Endodermal cell (in vitro differentiated cells): ENCODE measurements around the gene ARMH1. TPM values are rescaled to one million over a fixed set of nuclear protein-coding genes. Genes with fewer than 3 reads are reported as not detected.

Experiments used
- DNase-seq: peaks from one replicate; pipeline ENCODE4 v3.0.0-alpha.2; 2017
- H3K27ac ChIP-seq: 2 replicates; pipeline ENCODE4 v1.5.1; 2013; ENCODE audit warnings: mild to moderate bottlenecking, low read depth, low read length, moderate library complexity
- H3K27me3 ChIP-seq: 2 replicates; pipeline ENCODE4 v1.6.1; 2013; ENCODE audit warnings: mild to moderate bottlenecking, low read length, moderate library complexity; ENCODE audit not compliant: insufficient read depth, control insufficient read depth, poor library complexity, severe bottlenecking
- H3K36me3 ChIP-seq: 2 replicates; pipeline ENCODE4 v1.7.0; 2013; ENCODE audit warnings: mild to moderate bottlenecking, low read length, moderate library complexity; ENCODE audit not compliant: control insufficient read depth, insufficient read depth
- H3K4me1 ChIP-seq: one replicate; pipeline ENCODE4 v1.7.0; 2013; ENCODE audit warnings: low read length; ENCODE audit not compliant: control insufficient read depth, insufficient read depth
- H3K4me3 ChIP-seq: 2 replicates; pipeline ENCODE4 v1.5.1; 2013; ENCODE audit warnings: mild to moderate bottlenecking, low read length, moderate library complexity
- H3K9ac ChIP-seq: 2 replicates; pipeline ENCODE4 v1.6.1; 2013; ENCODE audit warnings: mild to moderate bottlenecking, low read length, moderate library complexity; ENCODE audit not compliant: poor library complexity, severe bottlenecking; ENCODE audit errors: extremely low read depth
- H3K9me3 ChIP-seq: 2 replicates; pipeline ENCODE4 v1.6.1; 2013; ENCODE audit warnings: mild to moderate bottlenecking, low read length, moderate library complexity; ENCODE audit not compliant: control insufficient read depth
- H3K27ac Mint-ChIP-seq: 2 replicates; pipeline ENCODE4 v1.8.0; 2020; ENCODE audit warnings: mixed read lengths
- H3K27me3 Mint-ChIP-seq: 2 replicates; pipeline ENCODE4 v1.8.0; 2021; ENCODE audit warnings: mild to moderate bottlenecking, mixed read lengths; ENCODE audit not compliant: insufficient read depth
- H3K36me3 Mint-ChIP-seq: 2 replicates; pipeline ENCODE4 v1.8.0; 2020; ENCODE audit warnings: low read depth, mixed read lengths
- H3K4me1 Mint-ChIP-seq: 2 replicates; pipeline ENCODE4 v1.8.0; 2020; ENCODE audit warnings: mixed read lengths
- H3K4me3 Mint-ChIP-seq: 2 replicates; pipeline ENCODE4 v1.8.0; 2020; ENCODE audit warnings: mild to moderate bottlenecking, moderate library complexity, mixed read lengths
- H3K9me3 Mint-ChIP-seq: 2 replicates; pipeline ENCODE4 v1.8.0; 2020; ENCODE audit warnings: mild to moderate bottlenecking, mixed read lengths
- WGBS, 2 experiments: methylation state at CpG; one replicate each; pipeline versions ENCODE4 v1.1.5 to v1.1.7; 2013; ENCODE audit warnings: missing lambda C conversion rate in 2 of 2, mixed read lengths in 1 of 2; ENCODE audit not compliant: insufficient coverage in 1 of 2, insufficient read length in 1 of 2; 5-methylcytosine and 5-hydroxymethylcytosine counted together
- total RNA-seq, 2 donors: library from RNA; stranded (reverse); fragmentation: NEBNext Ultra II Directional in 1 of 2; extraction: Animal tissue kit (Norgen Biotek cat#: 25700) in 1 of 2; gene quantifications; 2 replicates in 1 of 2; 3 replicates in 1 of 2; pipeline ENCODE4 v1.2.1, GENCODE V29; 2021
- TF ChIP-seq, protein P1 (sequence below): fragments of 200-600 bp; sonication (generic); conservative IDR thresholded peaks from 2 replicates; pipeline ENCODE4 v1.5.0; 2021; ENCODE audit warnings: antibody characterized with exemption, mild to moderate bottlenecking

ARMH1 gene
- total RNA-seq, 2 donors from 2014 or later: 3.9 to 6.3 TPM

DNA sequence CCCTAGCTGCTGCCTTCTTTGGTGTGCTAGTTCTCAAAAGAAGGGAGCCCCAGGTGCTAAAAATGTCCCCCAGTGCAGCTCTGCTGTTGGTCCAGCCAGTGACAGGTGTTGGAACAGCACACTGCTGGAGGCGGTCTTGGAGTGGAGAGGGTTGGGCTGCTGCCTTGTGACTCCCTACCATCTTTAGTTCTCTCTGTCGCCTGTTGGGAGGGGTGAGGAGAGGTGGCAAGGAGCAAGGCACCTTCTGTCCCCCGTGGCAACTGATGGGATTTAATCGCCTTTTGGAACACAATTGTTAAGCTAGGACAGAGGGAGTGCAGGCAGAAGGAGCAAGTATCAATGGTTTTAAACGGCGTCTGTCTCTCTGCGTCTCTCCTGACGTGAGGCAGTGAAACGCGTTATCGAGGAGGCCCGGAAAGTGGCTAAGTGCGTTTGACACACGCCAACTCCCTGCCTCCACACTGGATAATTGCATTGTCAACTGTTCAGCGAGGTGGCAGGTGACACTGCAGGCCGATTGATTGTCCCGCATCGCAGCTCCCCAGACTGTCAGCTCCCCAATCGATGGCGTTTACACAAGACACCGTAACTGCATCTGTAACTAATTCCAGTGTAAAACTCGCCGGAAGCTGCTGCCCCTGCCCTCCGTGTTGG lies 34.2 kb upstream of the ARMH1 start:
- no peaks in the 10 kb centered on the region for H3K9me3 ChIP-seq
- Mint-ChIP-seq H3K27ac (no peak overlapping the region), H3K4me1 (no peaks in the 10 kb centered on the region), H3K9me3 (no peaks in the 10 kb centered on the region), H3K36me3 (peaks cover 75% of the 10 kb centered on the region), H3K27me3 (no peaks in the 10 kb centered on the region), H3K4me3 (no peak overlapping the region)
- peaks cover 88% of the 10 kb centered on the region for H3K36me3 ChIP-seq
- 93 to 94% methylated on average over 21 to 24 of the region's 24 CpGs for WGBS, 2 experiments
- no peaks in the 10 kb centered on the region for H3K27me3 ChIP-seq
- H3K27ac ChIP-seq: no peak overlapping the region
- H3K4me1 ChIP-seq: no peaks in the 10 kb centered on the region
- no peak overlapping the region for H3K4me3 ChIP-seq
- TF ChIP-seq, protein P1, sequence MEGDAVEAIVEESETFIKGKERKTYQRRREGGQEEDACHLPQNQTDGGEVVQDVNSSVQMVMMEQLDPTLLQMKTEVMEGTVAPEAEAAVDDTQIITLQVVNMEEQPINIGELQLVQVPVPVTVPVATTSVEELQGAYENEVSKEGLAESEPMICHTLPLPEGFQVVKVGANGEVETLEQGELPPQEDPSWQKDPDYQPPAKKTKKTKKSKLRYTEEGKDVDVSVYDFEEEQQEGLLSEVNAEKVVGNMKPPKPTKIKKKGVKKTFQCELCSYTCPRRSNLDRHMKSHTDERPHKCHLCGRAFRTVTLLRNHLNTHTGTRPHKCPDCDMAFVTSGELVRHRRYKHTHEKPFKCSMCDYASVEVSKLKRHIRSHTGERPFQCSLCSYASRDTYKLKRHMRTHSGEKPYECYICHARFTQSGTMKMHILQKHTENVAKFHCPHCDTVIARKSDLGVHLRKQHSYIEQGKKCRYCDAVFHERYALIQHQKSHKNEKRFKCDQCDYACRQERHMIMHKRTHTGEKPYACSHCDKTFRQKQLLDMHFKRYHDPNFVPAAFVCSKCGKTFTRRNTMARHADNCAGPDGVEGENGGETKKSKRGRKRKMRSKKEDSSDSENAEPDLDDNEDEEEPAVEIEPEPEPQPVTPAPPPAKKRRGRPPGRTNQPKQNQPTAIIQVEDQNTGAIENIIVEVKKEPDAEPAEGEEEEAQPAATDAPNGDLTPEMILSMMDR: no peak
- no peak for DNase-seq
- H3K9ac ChIP-seq: no peak overlapping the region

DNA sequence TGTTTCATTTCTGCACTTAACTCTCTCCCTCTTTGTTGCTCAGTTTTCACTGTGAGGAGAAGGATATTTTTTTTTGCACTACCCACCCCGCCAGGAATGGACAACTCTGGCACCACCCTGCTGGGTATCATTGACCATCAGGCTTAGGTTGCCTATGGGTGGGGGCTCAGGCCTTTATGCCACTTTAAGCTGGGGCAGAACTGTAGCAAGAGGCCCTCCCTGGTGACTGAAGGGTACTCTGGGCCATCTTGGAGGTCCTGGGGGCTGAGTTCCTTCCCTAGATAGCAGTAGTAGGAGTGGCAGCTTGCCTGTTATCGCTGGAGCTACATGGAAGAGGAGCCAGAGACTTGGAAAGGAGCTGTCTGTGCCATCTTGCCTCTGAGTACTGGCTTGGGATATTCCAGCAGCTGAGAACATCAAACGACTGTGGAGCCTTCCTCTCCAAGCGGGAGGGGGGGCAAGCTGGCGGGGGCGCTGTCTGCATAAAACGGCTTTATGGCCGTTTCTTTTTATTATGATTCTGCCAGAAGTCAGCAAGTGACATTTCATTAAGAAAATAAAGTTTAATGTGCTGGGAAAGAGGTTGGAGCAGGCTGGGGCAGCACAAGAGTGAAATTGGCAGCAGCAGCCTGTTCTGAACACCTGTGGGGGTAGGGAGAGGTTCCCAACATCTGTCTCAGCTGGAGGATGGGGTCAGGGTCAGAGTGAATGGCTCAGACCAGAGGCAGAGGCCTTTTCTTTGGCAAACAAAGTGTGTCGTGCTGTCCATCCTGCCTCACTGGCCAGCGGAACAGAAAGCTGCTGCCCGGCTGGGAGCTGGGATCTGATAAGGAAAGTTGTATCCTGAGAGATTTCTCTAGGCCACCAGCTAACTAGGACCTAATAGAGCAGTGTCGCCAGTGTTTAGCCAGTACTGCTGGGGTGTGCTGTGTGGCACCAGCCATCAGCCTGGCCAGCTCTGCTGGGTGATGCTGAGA lies 33.1 kb upstream of the ARMH1 start:
- 93 to 94% methylated on average over 5 to 12 of the region's 12 CpGs for WGBS, 2 experiments
- Mint-ChIP-seq H3K9me3 (no peaks in the 10 kb centered on the region), H3K27ac (no peak overlapping the region)

DNA sequence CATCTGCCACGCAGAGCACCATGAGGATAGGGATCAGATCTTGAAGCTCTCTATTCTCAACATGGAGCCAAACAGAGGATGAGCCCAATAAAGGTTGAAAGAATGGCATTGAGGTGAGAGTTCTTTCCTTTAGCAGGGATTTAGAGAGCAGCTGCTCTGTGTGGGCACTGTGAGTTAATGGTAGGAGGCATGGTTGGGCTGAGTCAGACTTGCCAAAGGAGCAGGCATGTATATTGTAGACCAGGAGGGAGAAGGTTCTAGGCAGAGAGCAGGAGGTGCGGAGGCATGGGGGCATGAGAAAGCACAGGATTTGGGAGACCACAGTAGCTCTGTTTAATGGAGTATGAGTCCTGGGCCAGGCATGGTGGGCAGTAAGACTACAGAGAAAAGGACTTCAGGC lies 32.3 kb upstream of the ARMH1 start:
- no peak for DNase-seq
- H3K4me3 Mint-ChIP-seq: no peak overlapping the region
- 100% methylated on average over 2 of the region's 2 CpGs for WGBS, 2 experiments
- peaks cover 67% of the 10 kb centered on the region for H3K36me3 Mint-ChIP-seq
- no peaks in the 10 kb centered on the region for H3K27me3 ChIP-seq
- H3K4me1 ChIP-seq: no peaks in the 10 kb centered on the region
- H3K4me1 Mint-ChIP-seq: no peaks in the 10 kb centered on the region
- H3K36me3 ChIP-seq: peaks cover 74% of the 10 kb centered on the region
- no peaks in the 10 kb centered on the region for H3K9me3 Mint-ChIP-seq
- H3K27ac Mint-ChIP-seq: no peak overlapping the region
- no peak overlapping the region for H3K4me3 ChIP-seq
- TF ChIP-seq, protein P1: no peak
- no peaks in the 10 kb centered on the region for H3K27me3 Mint-ChIP-seq
- no peak overlapping the region for H3K9ac ChIP-seq
- H3K9me3 ChIP-seq: no peaks in the 10 kb centered on the region
- no peak overlapping the region for H3K27ac ChIP-seq

More for the DNA sequence above, 33.1 kb upstream of the ARMH1 start:
- TF ChIP-seq, protein P1: no peak
- Histone ChIP-seq H3K27ac (no peak overlapping the region), H3K27me3 (no peaks in the 10 kb centered on the region), H3K9me3 (no peaks in the 10 kb centered on the region), H3K4me1 (no peaks in the 10 kb centered on the region), H3K9ac (no peak overlapping the region), H3K4me3 (no peak overlapping the region), H3K36me3 (peaks cover 82% of the 10 kb centered on the region)
- Mint-ChIP-seq H3K36me3 (peaks cover 73% of the 10 kb centered on the region), H3K4me3 (no peak overlapping the region), H3K27me3 (no peaks in the 10 kb centered on the region), H3K4me1 (no peaks in the 10 kb centered on the region)
- no peak for DNase-seq
